Measurements from ENCODE around the gene SHISAL2A.
"Not testable (repeated sequence)": the region's sequence is repeated elsewhere in the genome, so short reads cannot be mapped to it uniquely, and the experiment has no call there.

The SHISAL2A gene

DNA sequence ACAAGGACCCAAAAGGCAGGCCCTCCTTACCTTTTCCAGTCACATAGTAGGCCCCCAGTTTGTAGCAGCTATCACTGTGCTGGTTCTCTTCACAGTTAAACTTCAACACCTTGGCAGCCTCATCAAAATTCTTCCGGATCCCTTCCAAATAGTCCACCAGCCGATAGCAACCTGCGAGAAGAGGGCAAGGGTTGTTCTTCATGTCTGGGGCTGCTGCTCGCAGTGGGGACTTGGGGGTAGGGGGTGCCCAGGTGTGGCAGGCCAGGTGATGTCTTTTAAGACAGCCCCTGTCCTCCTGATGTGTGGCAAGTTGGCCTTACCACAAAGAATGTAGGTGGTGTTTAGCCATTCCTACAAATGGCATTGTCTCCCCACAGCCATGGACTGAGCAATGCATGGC lies 59.7 kb downstream of the SHISAL2A start:
- no peak for DNase-seq

DNA sequence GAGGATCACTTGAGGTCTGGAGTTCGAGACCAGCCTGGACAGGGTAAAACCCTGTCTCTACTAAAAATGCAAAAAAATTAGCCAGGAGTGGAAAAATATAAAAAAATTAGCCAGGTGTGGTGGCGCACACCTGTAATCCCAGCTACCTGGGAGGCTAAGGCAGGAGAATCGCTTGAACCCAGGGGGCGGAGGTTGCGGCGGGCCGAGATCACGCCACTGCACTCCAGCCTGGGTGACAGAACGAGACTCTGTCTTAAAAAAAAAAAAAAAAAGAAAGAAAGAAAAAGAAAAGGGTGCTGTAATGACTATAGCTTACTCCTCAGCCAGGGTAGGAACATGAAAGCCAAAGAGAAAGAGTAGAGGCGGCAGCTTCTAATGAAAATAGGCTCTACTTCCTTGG lies 60.4 kb downstream of the SHISAL2A start:
- not testable (repeated sequence) for DNase-seq

DNA sequence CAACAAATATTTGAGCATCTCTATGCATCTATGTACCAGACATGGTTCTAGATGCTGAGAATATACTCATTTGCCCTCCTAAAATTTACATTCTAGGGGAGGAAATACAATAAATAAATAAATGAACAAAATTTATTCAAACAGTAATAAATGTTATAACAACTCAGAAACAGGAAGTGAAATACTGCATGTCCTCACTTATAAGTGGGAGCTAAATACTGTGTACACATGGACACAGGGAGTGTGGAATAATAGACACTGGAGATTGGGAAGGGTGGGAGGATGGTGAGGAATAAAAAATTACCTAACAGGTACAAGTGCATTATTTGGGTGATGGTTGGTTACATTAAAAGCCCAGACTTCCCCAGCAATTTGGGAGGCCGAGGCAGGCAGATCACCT lies 60.9 kb downstream of the SHISAL2A start:
- no peak for DNase-seq

DNA sequence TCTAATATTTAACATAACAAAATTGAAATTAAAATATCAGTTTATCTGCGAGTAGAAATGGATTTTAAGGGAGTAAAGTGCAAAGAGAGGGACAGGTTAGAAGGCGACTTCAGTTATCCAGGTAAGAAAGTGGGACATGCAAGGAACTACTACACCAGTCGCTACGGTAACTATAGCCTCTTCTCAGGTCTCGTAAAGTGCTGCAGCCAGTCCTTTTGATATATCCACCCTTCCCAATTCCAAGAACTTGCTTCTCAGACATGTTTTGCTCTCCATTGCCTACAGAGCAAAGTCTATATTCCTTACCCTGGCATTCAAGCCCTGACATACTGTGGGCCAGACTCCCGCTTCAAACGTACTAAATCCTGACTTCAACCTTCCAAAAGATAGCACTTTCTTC lies 62.7 kb downstream of the SHISAL2A start:
- no peak for DNase-seq

DNA sequence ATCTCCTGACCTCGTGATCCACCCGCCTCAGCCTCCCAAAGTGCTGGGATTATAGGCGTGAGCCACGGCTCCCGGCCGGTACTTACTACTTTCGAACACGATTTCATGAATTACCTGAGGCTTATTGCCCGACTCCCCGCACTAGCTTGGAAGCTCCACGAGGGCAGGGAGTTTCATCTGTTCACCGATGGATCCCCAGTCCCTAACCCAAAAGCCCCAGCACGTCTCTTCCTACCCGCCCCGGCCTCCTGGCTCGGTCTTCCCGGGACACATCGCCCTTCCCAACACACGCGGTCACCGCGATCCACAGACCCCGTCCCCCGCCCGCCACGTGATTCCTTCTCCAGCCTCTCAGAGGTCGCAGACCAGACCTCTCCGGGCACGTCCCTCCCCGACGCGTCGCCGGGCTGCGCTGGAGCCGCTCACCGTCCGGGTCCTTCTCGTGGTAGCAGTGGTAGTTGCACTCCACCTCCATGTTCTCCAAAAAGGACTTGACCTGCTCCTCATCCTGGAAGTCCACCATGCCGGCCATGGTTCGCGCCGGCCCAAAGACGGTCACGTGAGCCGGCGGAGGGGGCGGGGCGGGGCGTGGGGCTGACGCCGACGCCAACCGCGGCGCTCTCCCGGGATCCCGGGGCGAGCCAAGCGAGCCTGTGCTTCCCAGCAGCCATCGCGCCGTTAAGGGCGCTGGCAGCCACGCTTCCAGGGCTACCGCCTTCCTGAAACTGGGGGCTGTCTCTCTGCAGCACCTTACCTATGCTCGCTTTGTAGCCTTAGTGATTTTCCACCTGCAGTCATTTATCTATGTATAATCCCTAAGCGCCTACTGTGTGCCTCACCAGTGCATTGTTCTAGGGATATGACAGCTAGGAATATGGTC lies 65.1 kb downstream of the SHISAL2A start, which contains the start of gene COA7:
Gene COA7, minus strand, starts transcription at position 553 of the 880 bp plus-strand sequence. Its CDS starts 21 bp downstream, at position 532.
- DNase-seq: no peak

DNA sequence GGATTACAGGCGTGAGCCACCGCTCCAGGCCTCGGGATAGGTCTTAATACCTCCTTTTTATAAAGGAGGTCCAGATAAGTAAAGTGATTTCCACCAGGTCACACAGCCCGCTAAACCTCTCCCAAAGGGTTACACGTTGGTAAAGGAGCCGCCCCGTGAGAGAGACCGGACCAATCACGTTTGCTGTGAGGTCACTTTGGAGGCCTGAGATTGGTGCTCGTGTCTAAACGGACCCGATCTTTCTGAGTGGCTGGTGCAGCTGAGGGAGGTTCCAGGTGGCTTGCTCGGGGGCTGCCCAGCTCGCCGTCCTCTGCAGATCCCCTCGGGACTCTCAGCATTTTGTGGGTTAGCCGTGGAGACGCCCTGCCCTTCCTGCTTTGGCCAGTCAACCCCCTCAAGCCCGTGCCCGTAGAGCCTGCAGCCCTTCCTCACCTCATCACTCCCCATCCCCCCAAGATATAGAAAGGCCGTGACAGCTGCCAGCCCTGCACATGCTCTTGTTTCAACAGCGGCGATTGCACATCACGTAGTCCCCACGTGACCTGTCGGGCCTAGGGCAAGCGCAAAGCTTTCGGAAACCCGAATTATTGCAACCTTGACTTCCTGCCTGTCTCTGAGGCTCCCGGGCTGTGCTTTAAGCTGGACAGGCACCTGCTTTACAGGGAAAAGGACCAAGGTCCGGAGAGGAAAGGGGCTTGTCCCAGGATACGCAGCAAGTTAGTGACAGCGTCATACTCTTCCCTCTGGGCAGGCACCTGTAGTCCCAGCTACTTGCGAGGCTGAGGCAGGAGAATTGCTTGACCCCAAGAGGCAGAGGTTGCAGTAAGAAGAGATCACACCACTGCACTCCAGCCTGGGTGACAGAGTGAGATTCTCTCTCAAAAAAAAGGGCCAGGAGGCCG lies 70.2 kb downstream of the SHISAL2A start:
- DNase-seq: peak; percentile 56

DNA sequence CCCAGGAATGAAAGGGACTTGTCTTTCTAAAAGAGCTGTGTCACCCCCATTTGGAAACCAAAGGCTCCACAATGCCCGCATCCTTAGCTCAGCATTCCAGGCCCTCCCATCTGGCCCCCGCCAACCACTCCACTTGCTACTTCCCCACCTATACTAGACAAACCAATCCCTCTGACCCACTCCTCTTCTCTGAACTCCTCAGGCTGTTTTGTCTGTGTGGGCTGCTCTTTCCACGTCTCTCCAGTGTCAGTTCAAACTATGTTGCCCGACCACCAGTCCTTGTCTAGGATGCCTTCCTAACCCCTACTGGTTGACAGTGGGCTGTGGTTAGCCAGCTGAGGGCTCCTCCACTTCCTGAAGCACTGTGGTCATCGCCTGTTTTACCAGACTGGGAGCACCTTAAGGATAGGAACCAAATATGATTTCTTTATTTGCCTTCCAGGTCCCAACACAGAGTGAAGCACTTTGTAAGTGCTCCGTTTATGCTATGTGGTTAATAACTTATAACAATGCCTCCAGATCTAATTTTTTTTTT lies 73.2 kb downstream of the SHISAL2A start:
- DNase-seq: no peak
